PFSK-1 (cell line): ENCODE data around the gene FANCL. TPM values are rescaled to one million over a fixed set of nuclear protein-coding genes. Genes with fewer than 3 reads are reported as not detected.
A peak's percentile ranks its signal among the peaks of the same experiment; 100 is the strongest.

Source experiments
- FOXP2 ChIP-seq: optimal IDR thresholded peaks from 2 replicates; pipeline ENCODE3; 2011; ENCODE audit warnings: borderline replicate concordance, control low read depth, inconsistent platforms; ENCODE audit not compliant: insufficient read depth; ENCODE audit errors: extremely low read length, extremely low read depth
- POLR2AphosphoS5 ChIP-seq: IDR thresholded peaks from 2 replicates; pipeline ENCODE4 v1.6.1; 2012; ENCODE audit warnings: low read depth, mild to moderate bottlenecking, control low read depth, low read length, moderate library complexity
- SIN3A ChIP-seq: IDR thresholded peaks from 2 replicates; pipeline ENCODE4 v1.6.1; 2012; ENCODE audit warnings: mild to moderate bottlenecking, low read length, moderate library complexity, borderline replicate concordance; ENCODE audit not compliant: insufficient read depth
- TAF1 ChIP-seq: IDR thresholded peaks from 2 replicates; pipeline ENCODE4 v1.6.1; 2012; ENCODE audit warnings: low read length, control low read depth, borderline replicate concordance; ENCODE audit not compliant: insufficient read depth
- polyA plus RNA-seq: library from polyadenylated mRNA; unstranded; fragments of >200 nt; gene quantifications from one replicate; pipeline ENCODE4 v1.2.1, GENCODE V29; 2012; ENCODE audit warnings: low read depth, missing spikeins; ENCODE audit not compliant: insufficient read length
- TF ChIP-seq, protein P1 (sequence below), 2 experiments: IDR thresholded peaks; 2 replicates each; pipeline versions ENCODE4 v1.6.1 to v1.8.0; 2011 to 2012; ENCODE audit warnings: low read depth in 2 of 2, low read length in 2 of 2, control low read depth in 1 of 2, inconsistent platforms in 1 of 2, mild to moderate bottlenecking in 1 of 2, moderate library complexity in 1 of 2; ENCODE audit not compliant: insufficient read depth in 1 of 2

Gene FANCL
- 3.8 TPM for polyA plus RNA-seq

- TF ChIP-seq POLR2AphosphoS5 (peak; percentile 91), TAF1 (peak; percentile 77; the same call in 1 of the 2 replicates), SIN3A (no peak), FOXP2 (peak; percentile 82)
- TF ChIP-seq, protein P1, sequence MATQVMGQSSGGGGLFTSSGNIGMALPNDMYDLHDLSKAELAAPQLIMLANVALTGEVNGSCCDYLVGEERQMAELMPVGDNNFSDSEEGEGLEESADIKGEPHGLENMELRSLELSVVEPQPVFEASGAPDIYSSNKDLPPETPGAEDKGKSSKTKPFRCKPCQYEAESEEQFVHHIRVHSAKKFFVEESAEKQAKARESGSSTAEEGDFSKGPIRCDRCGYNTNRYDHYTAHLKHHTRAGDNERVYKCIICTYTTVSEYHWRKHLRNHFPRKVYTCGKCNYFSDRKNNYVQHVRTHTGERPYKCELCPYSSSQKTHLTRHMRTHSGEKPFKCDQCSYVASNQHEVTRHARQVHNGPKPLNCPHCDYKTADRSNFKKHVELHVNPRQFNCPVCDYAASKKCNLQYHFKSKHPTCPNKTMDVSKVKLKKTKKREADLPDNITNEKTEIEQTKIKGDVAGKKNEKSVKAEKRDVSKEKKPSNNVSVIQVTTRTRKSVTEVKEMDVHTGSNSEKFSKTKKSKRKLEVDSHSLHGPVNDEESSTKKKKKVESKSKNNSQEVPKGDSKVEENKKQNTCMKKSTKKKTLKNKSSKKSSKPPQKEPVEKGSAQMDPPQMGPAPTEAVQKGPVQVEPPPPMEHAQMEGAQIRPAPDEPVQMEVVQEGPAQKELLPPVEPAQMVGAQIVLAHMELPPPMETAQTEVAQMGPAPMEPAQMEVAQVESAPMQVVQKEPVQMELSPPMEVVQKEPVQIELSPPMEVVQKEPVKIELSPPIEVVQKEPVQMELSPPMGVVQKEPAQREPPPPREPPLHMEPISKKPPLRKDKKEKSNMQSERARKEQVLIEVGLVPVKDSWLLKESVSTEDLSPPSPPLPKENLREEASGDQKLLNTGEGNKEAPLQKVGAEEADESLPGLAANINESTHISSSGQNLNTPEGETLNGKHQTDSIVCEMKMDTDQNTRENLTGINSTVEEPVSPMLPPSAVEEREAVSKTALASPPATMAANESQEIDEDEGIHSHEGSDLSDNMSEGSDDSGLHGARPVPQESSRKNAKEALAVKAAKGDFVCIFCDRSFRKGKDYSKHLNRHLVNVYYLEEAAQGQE (IDR thresholded peaks at IDR 0.05; ENCODE audit: insufficient read depth in 1 of 2, low read depth in 2 of 2, low read length in 2 of 2), result no peak
Observed at GRCh38 chr2:58240670-58241545, at the start of gene FANCL. Gene FANCL, minus strand, starts transcription at chr2:58241325. Its CDS starts 12 bp downstream, at chr2:58241313.

- TF ChIP-seq TAF1 (no peak), SIN3A (no peak), FOXP2 (no peak), POLR2AphosphoS5 (no peak)
- TF ChIP-seq, protein P1 (IDR thresholded peaks at IDR 0.05; ENCODE audit: insufficient read depth in 1 of 2, low read depth in 2 of 2, low read length in 2 of 2), result no peak
Observed at GRCh38 chr2:58289029-58289428, 47.9 kb upstream of the FANCL start.

GRCh38 chr2:58283931-58284330 is 42.8 kb upstream of the FANCL start:
- TF ChIP-seq SIN3A, result no peak
- TF ChIP-seq FOXP2, result no peak
- TF ChIP-seq, protein P1 (IDR thresholded peaks at IDR 0.05; ENCODE audit: insufficient read depth in 1 of 2, low read depth in 2 of 2, low read length in 2 of 2), result no peak
- no peak for TF ChIP-seq POLR2AphosphoS5
- no peak for TF ChIP-seq TAF1

DNA sequence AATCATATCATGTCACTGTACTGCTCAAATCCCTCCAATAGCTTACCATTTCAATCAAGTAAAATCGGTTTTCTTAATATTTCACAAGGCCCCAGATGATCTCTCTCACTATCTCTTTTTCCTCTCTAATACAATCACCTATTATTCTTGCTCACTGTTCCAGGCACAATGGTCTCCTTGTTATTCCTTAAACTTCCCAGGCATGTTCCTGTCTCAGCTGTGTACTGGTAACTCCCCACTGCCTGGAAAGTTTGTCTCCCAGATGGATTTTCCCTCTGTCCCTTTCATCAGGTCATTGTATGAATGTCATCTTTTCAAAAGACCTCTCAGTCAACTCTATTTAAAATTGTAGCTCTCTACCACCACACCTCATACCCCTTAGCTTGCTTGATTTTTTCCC is 30.7 kb upstream of the FANCL start:
- no peak for TF ChIP-seq TAF1
- TF ChIP-seq, protein P1 (IDR thresholded peaks at IDR 0.05; ENCODE audit: insufficient read depth in 1 of 2, low read depth in 2 of 2, low read length in 2 of 2), result no peak
